ENCODE results near the gene CFAP99. TPM values are rescaled to one million over a fixed set of nuclear protein-coding genes. Genes with fewer than 3 reads are reported as not detected.

The CFAP99 gene
- polyA plus RNA-seq, 1 donor, result not detected

GRCh38 chr4:2472187-2472586 is 53.4 kb downstream of the CFAP99 start:
- no peak for DNase-seq

- no peak for DNase-seq
Observed at GRCh38 chr4:2478229-2478628, 59.5 kb downstream of the CFAP99 start.

- DNase-seq, result no peak
Observed at GRCh38 chr4:2480649-2481048, 61.9 kb downstream of the CFAP99 start.

- no peak for DNase-seq
Observed at GRCh38 chr4:2482192-2482591, 63.4 kb downstream of the CFAP99 start.

GRCh38 chr4:2482693-2483092 is 63.9 kb downstream of the CFAP99 start:
- no peak for DNase-seq

GRCh38 chr4:2483237-2483636 is 64.5 kb downstream of the CFAP99 start:
- DNase-seq, result no peak

- no peak for DNase-seq
Observed at GRCh38 chr4:2484185-2484584, 65.4 kb downstream of the CFAP99 start.

- DNase-seq, result peak; percentile 67
Observed at GRCh38 chr4:2484993-2485392, 66.2 kb downstream of the CFAP99 start.

GRCh38 chr4:2485956-2486355 is 67.2 kb downstream of the CFAP99 start:
- DNase-seq, result no peak

- DNase-seq, result no peak
Observed at GRCh38 chr4:2486981-2487380, 68.2 kb downstream of the CFAP99 start.

- no peak for DNase-seq
Observed at GRCh38 chr4:2487632-2488031, 68.9 kb downstream of the CFAP99 start.

GRCh38 chr4:2489081-2489805 is 70.5 kb downstream of the CFAP99 start:
- no peak for DNase-seq

GRCh38 chr4:2489841-2490552 is 71.2 kb downstream of the CFAP99 start:
- no peak for DNase-seq

- no peak for DNase-seq
Observed at GRCh38 chr4:2492970-2493369, 74.2 kb downstream of the CFAP99 start.

GRCh38 chr4:2494992-2495391 is 76.2 kb downstream of the CFAP99 start:
- no peak for DNase-seq

- DNase-seq, result no peak
Observed at GRCh38 chr4:2497324-2497723, 78.6 kb downstream of the CFAP99 start.

- no peak for DNase-seq
Observed at GRCh38 chr4:2497931-2498330, 79.2 kb downstream of the CFAP99 start.

- DNase-seq, result no peak
Observed at GRCh38 chr4:2500547-2500946, 81.8 kb downstream of the CFAP99 start.

GRCh38 chr4:2501034-2501594 is 82.4 kb downstream of the CFAP99 start:
- no peak for DNase-seq

- DNase-seq, result no peak
Observed at GRCh38 chr4:2503809-2504208, 85.1 kb downstream of the CFAP99 start.

GRCh38 chr4:2507259-2507658 is 88.5 kb downstream of the CFAP99 start:
- DNase-seq, result no peak

- DNase-seq, result no peak
Observed at GRCh38 chr4:2507855-2508254, 89.1 kb downstream of the CFAP99 start.

GRCh38 chr4:2510351-2511259 is 91.8 kb downstream of the CFAP99 start:
- no peak for DNase-seq
